Measurements from ENCODE around the gene CEP89. TPM values are rescaled to one million over a fixed set of nuclear protein-coding genes. Genes with fewer than 3 reads are reported as not detected.
"Not testable (repeated sequence)": the region's sequence is repeated elsewhere in the genome, so short reads cannot be mapped to it uniquely, and the experiment has no call there.

The CEP89 gene
- total RNA-seq, 1 experiment from 2014 or later: 13.1 TPM

DNA sequence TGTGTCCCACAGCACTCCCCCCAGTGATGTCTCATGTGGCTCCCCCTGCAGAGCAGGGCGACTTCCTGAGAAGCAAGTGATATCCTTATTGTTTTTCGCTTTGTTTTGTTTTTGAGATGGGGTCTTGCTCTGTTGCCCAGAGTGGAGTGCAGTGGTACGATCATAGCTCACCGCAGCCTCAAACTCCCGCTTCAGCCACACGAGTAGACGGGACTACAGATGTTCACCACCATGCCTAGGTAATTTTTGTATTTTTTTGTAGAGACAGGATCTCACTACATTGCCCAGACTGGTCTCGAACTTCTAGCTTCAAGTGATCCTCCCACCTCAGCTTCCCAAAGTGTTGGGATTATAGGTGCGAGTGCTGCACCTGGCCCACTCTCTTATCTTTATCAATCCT is 5.0 kb downstream of the CEP89 start:
- no peak for DNase-seq (ENCODE audit: low read depth)

DNA sequence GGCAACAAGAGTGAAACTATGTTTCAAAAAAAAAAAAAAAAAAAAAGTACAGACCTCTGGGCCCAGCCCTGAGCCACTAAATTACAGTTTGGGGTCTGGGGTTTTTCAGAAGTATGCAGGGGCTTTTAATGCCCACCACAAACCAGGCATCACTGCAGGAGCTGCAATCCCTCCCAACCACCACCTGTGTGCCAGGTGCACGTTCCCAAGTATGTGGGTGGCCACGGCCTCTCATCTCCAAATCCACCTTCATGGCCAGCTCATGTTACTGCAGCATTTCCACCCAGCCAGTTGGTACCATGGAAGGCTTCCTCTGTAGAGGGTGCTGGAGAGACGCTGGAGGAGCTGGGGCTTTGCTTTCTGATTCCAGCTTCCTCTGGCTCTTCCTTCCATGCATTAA is 26.5 kb downstream of the CEP89 start:
- no peak for DNase-seq (ENCODE audit: low read depth)

DNA sequence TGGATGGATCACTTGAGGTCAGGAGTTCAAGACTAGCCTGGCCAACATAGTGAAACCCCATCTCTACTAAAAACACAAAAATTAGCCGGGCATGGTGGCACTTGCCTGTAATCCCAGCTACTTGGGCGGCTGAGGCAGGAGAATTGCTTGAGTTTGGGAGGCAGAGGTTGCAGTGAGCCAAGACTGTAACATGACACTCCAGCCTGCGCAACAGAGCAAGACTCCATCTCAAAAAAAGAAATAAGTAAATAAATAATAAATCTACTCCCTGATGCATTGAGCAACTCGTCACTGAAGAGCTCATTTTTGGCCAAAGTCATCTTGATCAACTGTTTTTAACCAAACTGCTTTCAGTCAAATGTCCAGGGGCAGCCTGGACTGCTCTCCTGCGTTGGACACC is 30.5 kb downstream of the CEP89 start:
- DNase-seq (ENCODE audit: low read depth): not testable (repeated sequence)

DNA sequence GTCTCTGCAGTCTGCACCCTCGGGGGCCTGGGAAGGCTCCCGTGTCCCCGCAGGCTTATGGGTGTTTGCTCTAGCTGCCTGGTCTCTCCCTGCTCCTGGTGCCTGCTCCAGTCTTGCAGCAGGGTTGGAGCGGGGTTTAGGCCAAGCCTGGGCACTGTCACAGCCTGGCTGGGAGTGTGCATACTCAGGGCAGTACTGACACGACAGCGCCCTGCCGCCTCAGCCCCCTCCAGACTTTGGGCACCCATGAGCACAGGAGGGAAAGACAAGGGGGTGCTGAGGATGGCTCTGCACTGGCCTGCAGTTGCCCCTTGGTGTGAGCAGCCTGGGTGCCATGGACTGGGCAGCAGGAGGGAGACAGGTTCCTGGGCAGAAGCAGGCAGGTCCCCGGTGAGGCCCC is 35.7 kb downstream of the CEP89 start:
- DNase-seq (ENCODE audit: low read depth): no peak

DNA sequence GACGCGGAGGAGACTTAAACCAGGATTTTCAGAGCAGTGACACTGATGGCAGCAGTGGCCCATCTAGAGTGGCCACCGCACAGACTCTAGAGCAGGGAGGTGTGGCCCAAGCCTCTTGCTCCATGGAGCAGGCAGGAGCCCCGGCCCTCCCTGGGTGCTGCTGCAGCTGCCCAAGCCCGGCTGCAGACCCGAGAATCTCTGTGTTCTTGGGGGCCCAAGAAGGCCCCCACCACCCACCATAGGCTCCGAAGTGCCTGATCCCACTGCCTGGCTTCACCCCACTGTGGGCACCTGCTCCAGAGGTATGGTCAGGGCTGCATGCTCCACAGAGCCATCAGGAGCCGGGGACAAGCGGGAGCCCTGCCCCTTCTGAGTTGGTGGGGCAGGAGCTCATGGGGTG is 36.1 kb downstream of the CEP89 start:
- DNase-seq (ENCODE audit: low read depth): no peak

DNA sequence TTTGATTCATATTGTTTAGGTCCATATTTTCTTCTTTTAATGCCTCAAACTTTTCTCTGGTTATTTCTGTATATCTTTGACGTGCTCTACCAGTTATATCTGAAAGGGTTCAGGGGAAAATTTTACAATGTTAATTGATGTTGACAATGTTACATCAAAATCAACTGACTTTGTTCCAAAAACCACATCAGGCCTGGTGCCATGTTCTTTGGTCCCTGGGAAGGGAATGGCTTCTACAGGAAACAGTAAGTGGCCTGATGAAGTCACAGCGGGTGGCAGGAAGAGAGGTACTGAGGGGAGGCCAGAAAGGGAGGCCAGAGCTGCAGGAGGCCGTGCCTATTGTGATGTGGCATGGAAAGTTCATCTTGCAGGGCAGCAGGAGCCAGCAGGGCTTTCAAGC is 38.2 kb downstream of the CEP89 start:
- DNase-seq (ENCODE audit: low read depth): no peak

DNA sequence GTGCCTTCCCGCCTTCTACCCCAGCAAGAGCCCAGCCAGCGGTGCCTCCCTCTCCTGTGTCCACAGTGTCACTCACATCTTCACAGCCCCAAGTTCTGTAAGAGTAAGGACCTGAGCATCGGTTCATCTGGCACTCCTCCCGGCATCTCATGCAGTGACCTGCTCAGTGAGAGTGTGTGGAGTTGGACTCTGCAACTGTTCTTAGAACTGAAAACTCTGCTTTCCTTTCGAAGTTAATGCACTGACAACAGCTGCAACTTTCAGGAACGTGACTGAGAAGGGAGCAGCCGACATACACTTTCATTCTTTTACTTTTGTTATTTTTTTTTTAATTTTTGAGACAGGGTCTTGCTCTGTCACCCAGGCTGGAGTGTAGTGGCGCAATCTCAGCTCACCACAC is 41.2 kb downstream of the CEP89 start:
- DNase-seq (ENCODE audit: low read depth): no peak

DNA sequence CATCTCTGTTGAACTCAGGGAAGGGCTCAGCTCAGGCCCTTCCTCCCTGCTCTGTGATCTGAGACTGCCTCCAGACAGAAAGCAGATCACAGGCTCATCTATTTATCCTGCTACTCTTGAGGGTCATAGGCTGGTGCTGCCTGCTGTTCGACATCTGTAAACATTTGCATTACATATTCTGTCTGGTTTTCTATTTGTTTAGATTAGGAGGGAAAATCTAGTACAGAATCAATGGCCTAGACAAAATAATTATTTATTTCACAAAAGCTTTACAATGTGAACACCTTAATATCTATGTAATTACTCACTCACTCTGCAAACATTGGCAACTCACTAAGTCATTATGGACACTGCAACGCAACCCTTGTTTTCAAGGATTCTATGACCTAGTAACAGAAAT is 43.0 kb downstream of the CEP89 start:
- no peak for DNase-seq (ENCODE audit: low read depth)

DNA sequence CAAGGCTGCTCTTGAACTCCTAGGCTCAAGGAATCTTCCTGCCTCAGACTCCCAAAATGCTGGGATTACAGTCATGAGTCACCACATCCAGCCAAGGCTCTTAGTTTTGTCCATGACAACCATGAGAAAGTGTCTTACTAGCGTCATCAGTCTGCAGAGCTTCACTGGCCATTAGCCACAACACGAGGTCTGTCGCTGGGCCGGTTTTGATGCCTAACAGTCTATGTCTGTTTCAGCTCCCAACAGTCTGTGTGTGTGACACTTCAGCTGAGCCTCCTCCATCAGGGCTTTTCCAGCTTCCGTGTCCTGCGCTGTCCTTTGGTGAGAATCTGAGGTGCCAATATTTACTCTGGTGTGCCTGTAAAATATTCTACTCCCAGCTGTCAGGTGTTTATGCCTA is 47.6 kb downstream of the CEP89 start:
- no peak for DNase-seq (ENCODE audit: low read depth)

DNA sequence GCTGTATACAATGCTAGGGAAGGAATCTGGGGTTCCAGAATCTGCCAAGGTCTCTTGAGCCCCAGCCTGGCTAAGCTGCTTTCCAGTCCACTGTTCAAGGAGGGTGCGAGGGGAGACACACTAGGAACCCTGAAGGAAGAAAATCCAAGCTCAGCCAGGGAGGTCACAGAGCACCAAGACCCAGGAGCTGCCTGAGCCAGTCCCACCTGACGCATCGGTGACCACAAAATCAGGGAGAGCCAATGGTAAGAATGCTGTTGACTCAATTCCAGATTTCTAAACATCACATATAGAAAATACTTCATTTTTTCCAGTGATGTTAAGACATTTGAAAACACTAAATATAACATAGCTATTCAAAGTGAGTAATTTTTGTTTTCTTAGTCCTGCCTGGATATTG is 50.1 kb downstream of the CEP89 start:
- DNase-seq (ENCODE audit: low read depth): no peak

DNA sequence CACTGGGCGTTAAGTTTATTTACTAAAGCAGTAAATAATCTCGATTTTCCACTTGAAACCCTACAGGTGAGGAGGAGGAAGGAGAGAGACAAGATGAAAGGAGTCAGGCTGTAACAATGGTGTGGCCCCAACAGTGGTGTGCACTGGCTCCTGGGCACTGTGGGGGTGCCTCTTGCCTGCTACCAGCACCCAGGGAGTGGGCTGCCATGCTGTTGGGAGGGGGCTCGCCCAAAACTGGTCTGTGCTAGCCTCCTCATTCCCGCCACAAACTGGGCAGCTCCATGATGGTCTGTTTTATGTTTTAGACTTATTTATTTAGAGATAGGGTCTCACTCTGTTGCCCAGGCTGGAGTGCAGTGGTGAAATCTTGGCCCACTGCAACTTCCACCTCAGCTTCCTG is 52.4 kb downstream of the CEP89 start:
- DNase-seq (ENCODE audit: low read depth): no peak

DNA sequence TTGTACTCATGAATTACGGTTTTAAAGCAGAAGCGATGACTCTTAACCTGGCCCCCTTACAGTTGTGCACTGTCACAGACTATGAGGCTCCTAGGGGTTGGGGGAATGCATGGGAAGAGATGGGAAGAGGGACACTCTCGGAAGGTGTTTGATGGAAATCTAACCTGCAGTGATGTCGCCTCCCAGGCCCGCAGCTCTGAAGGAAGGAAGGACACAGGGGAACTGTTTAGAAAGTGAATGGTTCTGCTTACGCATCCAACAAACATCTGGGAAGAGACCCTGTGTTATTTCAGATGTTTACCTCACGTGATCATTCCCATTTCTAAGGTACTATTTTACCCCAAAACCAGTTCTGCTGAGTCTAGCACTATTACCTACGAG is 54.2 kb downstream of the CEP89 start:
- DNase-seq (ENCODE audit: low read depth): no peak

DNA sequence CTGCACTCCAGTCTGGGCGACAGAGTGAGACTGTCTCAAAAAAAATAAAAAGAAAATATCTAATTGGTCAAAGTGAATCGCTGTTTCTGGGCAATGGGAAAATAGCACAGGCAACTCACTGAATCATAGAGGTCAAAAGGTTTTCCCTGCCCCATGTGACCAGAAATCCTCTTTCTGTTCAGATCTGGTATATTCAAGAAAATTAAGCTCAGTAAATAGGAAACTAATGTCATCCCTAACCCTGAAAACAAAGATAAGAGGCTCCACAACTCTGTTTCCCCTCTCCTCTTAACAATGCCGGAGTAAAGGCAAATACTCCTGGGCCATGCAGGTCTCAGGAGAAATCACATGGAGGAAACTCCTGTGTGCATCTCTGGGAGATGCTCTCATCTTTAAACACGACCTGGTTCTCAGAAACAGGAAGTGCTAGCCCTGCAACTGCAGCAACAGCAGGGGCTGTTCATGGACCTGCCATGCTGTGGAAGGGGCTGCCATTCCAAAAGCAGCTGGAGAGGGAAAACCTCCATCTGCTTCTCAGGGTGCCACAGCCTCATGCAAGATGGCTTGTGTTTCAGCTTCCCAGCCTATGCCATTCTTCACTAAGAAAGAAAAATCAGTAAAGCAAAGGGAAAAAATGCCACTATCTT is 54.7 kb downstream of the CEP89 start:
- DNase-seq (ENCODE audit: low read depth): no peak

DNA sequence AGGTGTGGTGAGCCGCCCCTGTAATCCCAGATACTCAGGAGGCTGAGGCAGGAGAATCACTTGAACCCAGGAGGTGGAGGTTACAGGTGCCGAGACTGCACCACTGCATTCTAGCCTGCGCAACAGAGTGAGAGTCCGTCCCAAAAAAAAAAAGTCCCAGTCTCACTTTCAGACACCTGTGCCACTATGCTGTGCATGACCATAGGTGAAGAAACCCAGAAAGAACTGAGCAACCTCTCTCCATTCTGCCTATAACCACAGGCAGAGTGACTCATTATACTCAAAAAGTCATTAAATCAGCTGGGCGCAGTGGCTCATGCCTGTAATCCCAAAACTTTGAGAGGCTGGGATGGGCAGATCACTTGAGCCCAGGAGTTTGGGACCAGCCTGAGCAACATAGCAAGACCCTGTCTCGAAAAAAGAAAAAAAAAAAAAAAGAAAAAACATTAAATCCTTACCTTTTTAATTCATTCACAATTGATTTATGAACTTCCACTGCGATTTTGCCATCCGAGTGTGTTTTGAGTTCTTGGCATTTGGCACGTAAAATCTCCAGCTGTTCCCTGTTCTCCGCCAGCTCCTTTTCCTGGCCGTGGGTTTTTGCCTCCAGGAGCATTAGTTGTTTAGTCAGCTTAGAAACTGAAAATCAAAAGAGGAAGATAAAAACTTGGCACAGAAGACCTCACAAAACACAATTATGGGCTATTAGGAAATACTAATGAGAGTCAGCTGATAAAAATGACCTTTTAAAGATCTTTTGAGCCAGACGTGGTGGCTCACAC is 56.7 kb downstream of the CEP89 start:
- DNase-seq (ENCODE audit: low read depth): no peak

DNA sequence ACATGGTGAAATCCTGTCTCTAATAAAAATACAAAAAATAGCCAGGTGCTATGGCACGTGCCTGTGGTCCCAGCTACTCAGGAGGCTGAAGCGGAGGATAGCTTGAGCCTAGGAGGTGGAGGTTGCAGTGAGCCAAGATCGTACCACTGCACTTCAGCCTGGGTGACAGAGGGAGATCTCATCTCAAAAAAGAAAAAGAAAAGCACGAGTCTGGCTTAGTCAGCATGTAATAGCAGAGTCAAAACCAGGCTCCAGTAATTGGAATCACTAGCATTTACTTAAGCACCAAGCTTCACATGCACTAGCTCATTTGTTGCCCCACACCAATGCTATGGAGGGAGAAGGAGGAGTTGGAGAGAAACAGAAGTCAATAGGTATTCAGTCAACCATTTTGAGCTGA is 60.3 kb downstream of the CEP89 start:
- no peak for DNase-seq (ENCODE audit: low read depth)

DNA sequence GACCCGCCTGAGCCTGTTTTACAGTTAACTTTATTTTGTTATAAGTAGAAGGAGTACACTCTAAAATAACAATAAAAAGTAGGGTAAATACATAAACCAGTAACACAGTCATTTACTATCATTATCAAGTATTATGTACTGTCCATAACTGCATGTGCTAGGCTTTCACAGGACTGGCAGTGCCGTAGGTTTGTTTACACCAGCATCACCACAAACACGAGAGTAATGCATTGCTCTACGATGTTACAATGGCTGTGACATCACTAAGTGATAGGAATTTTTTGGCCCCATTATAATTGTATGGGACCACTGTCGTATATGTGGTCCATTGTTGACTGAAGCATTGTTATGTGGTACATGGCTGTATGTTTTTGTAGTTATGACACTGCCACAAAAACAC is 60.9 kb downstream of the CEP89 start:
- no peak for DNase-seq (ENCODE audit: low read depth)

DNA sequence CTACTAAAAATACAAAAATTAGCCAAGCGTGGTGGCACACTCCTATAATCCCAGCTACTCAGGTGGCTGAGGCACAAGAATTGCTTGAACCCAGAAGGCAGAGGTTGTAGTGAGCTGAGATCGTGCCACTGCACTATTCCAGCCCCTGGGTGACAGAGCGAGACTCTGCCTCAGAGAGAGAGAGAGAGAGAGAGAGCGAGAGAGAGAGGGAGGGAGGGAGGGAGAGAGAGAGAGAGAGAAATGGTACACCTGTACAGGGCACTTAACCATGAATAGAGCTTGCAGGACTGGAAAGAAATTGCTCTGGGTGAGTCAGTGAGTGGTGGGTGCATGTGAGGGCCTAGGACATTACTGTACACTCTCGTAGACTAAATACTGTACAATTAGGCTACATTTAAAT is 61.7 kb downstream of the CEP89 start:
- no peak for DNase-seq (ENCODE audit: low read depth)

DNA sequence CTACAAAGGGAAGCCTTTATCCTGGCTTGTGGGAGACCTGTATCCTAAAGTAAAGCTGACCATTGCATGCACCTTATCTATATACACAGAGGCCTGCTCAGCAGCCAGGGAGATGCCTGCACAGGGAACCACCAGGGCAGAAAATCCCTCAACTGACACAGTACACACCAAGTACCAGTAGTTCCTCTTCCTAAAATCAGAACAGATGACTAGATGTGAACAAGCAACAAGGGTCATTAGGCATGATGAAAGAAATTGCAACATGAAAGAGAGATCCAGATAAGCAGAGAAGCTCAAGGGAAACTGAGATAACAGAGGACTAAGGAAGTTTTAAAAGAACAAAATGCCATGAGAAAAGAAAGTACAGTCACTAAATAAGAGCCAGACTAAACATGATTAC is 62.5 kb downstream of the CEP89 start:
- no peak for DNase-seq (ENCODE audit: low read depth)

DNA sequence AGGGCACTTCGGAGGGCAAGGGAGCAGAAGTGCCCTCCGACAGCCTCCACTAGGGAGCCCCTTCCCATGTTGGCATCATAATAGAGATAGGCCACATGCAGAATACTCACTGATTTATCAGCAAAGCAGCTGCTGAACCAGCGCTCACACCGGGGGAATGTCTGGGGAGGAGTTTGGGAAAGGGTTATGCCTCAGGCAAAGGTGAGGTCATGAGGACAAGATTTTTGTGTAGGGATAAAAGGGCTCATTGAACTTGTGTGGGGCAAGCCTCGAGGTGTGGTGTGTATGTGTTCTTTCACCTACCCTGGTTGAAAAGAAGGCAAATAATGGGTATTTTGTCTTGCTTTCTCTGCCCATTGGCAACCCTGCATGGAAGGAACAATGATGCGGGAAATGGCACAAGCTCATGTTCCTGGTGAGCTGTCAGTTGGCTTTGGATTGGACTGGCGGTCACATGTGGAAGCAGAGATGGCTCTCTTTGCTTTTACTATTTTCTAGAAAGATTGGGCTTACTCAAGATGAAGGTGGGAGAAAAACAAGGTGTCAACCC is 63.0 kb downstream of the CEP89 start:
- DNase-seq (ENCODE audit: low read depth): no peak

DNA sequence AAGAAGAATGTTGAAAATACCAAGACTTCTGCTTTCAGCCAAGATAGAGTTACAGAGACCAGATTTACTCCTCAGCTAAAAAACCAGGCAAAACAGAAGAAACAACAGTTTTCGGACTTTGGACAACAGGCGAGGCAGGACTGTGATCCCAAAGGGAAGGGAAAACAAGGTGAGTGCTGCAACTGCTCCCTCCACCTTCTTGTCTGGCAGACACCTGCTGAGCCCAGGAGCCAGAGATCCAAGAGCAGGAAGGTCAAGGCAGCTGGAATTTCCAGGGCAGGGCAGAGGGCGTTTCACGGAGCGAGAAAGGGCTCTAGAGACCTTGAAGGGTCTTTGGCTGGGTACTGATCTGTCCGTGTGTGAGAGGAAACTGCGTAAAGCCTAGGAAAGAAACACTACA is 69.3 kb downstream of the CEP89 start:
- DNase-seq (ENCODE audit: low read depth): no peak

DNA sequence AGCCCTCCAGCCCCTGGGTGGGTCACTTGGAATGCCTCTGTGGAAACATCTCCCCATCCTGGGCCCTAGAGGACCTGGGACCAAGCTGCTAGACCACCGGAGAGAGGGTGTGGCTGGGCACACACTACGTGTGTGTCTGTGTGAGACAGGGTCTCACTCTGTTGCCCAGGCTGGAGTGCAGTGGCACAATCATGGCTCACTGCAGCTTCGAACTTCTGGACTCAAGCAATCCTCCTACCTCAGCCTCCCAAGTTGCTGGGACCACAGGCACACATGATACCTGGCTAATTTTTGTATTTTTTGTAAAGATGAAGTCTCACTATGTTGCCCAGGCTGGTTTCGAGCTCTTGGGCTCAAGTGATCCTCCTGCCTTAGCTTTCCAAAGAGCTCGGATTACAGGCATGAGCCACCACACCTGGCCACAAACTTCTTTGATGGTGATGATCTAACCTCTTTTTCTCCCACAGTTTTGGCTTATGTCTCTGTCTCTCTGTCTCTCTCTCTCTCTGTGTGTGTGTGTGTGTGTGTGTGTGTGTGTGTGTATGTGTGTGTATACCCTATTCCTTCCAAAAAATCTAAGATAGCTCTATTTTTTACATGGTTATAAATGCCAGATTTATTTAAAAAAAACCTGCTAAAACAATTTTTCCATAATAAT is 70.1 kb downstream of the CEP89 start:
- DNase-seq (ENCODE audit: low read depth): no peak

DNA sequence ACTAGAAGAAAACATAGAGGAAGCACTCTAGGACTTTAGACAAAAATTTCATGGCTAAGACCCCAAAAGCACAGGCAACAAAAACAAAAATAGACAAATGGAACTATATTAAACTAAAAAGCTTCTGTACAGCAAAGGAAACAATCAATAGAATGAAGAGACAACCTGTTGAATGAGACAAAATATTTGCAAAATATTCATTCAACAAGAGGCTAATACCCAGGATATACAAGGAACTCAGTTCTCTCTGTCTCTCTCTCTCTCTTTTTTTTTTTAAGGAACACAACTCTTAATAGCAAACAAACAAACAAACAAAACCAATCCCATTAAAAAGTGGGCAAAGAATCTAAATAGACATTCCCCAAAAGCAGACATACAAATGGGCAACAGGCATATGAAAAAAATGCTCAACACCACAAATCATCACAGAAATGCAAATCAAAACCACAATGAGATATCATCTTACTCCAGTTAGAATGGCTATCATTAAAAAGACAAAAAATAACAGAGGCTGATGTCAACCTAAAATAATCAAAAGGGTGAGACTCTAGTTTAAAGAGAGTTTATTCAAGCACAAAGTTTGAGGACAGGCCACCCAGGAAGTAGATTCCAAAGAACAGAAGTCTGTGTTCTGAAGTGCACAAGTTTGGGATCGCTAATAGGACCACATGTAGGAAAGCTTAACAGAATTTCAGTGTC is 75.1 kb downstream of the CEP89 start:
- DNase-seq (ENCODE audit: low read depth): no peak

All from Daoy (cell line).